IMR-90 (cell line): Measurements from ENCODE around the gene KRT79. TPM values are rescaled to one million over a fixed set of nuclear protein-coding genes. Genes with fewer than 3 reads are reported as not detected.
"Not testable (repeated sequence)": the region's sequence is repeated elsewhere in the genome, so short reads cannot be mapped to it uniquely, and the experiment has no call there.

Experiments used
- ATAC-seq: fragments of 200-7000 bp; cut with Tn5 transposase; 2 replicates; pipeline ENCODE4 v1.9.1; 2020; ENCODE audit warnings: low read depth, mild to moderate bottlenecking, moderate library complexity
- BruUV-seq: library from RNA; stranded (reverse); fragments of 400-500 nt; replicated peaks from 2 replicates; lab custom pipeline; 2021; lab: Mats Ljungman, UMichigan
- CTCF ChIA-PET: fragments of 300-600 bp; formaldehyde crosslinking; extraction: SDS; loops from one replicate; lab custom pipeline; 2021; ENCODE audit warnings: antibody characterized with exemption; lab: Yijun Ruan, JAX
- POLR2A ChIA-PET: fragments of 300-600 bp; sonication (Branson Sonifier 250); formaldehyde crosslinking; loops from one replicate; lab custom pipeline; 2022; ENCODE audit warnings: antibody characterized with exemption; ENCODE audit not compliant: unreplicated experiment; lab: Charles Lee
- DNase-seq: peaks from one replicate; pipeline ENCODE4 v3.0.0; 2013
- H2AFZ ChIP-seq: replicated peaks from 2 replicates; pipeline ENCODE3; 2013; ENCODE audit warnings: low read length, mild to moderate bottlenecking; ENCODE audit not compliant: poor library complexity
- H2AK5ac ChIP-seq: 2 replicates; pipeline ENCODE4 v1.6.1; 2013; ENCODE audit warnings: low read depth, low read length, inconsistent platforms
- H2AK9ac ChIP-seq: replicated peaks from 2 replicates; pipeline ENCODE3; 2013; ENCODE audit warnings: mild to moderate bottlenecking, low read depth, low read length, moderate library complexity; ENCODE audit not compliant: poor library complexity
- H2BK120ac ChIP-seq: 2 replicates; pipeline ENCODE4 v1.6.1; 2013; ENCODE audit warnings: low read depth, low read length, inconsistent platforms
- H2BK15ac ChIP-seq: 3 replicates; pipeline ENCODE4 v1.6.1; 2013; ENCODE audit warnings: low read depth, low read length, inconsistent platforms
- H2BK20ac ChIP-seq: 2 replicates; pipeline ENCODE4 v1.6.1; 2013; ENCODE audit warnings: low read depth, mild to moderate bottlenecking, inconsistent platforms, low read length, moderate library complexity
- H2BK5ac ChIP-seq: 2 replicates; pipeline ENCODE4 v1.6.1; 2013; ENCODE audit warnings: mild to moderate bottlenecking, low read depth, low read length, inconsistent platforms; ENCODE audit not compliant: poor library complexity, severe bottlenecking
- H3K14ac ChIP-seq: replicated peaks from 2 replicates; pipeline ENCODE4 v1.6.1; 2013; ENCODE audit warnings: low read depth, low read length, inconsistent platforms
- H3K18ac ChIP-seq: 2 replicates; pipeline ENCODE4 v1.6.1; 2013; ENCODE audit warnings: low read depth, low read length, control low read depth
- H3K23ac ChIP-seq: 2 replicates; pipeline ENCODE4 v1.6.1; 2013; ENCODE audit warnings: low read depth, low read length, inconsistent platforms
- H3K27ac ChIP-seq: 2 replicates; pipeline ENCODE4 v1.5.1; 2013; ENCODE audit warnings: mild to moderate bottlenecking, control low read depth, low read length; ENCODE audit not compliant: insufficient read depth
- H3K27me3 ChIP-seq: 2 replicates; pipeline ENCODE4 v1.6.1; 2013; ENCODE audit warnings: low read length; ENCODE audit not compliant: control insufficient read depth, insufficient read depth
- H3K36me3 ChIP-seq: 2 replicates; pipeline ENCODE4 v1.6.1; 2013; ENCODE audit warnings: low read length, mixed read lengths; ENCODE audit not compliant: control insufficient read depth, insufficient read depth
- H3K4ac ChIP-seq: 2 replicates; pipeline ENCODE4 v1.6.1; 2013; ENCODE audit warnings: low read depth, low read length, inconsistent platforms
- H3K4me1 ChIP-seq: 2 replicates; pipeline ENCODE4 v1.6.1; 2013; ENCODE audit warnings: low read length, mixed read lengths; ENCODE audit not compliant: control insufficient read depth, insufficient read depth
- H3K4me2 ChIP-seq: 2 replicates; pipeline ENCODE4 v1.6.1; 2013; ENCODE audit warnings: low read depth, mild to moderate bottlenecking, control low read depth, low read length, moderate library complexity
- H3K4me3 ChIP-seq: 2 replicates; pipeline ENCODE4 v1.5.1; 2013; ENCODE audit warnings: low read depth, mild to moderate bottlenecking, control low read depth, low read length, moderate library complexity; ENCODE audit not compliant: insufficient read depth
- H3K56ac ChIP-seq: 2 replicates; pipeline ENCODE4 v1.6.1; 2013; ENCODE audit warnings: low read length, inconsistent platforms; ENCODE audit not compliant: insufficient read depth; ENCODE audit errors: extremely low read depth
- H3K79me1 ChIP-seq, 2 experiments: 2 replicates each; pipeline ENCODE4 v1.6.1; 2013; ENCODE audit warnings: low read length in 2 of 2, inconsistent platforms in 1 of 2, low read depth in 1 of 2
- H3K9ac ChIP-seq: 2 replicates; pipeline ENCODE4 v1.6.1; 2013; ENCODE audit warnings: low read depth, low read length, control low read depth
- H3K9me1 ChIP-seq: 2 replicates; pipeline ENCODE4 v1.6.1; 2013; ENCODE audit warnings: low read length, inconsistent platforms; ENCODE audit not compliant: insufficient read depth
- H3K9me3 ChIP-seq: 2 replicates; pipeline ENCODE4 v1.6.1; 2013; ENCODE audit warnings: low read length; ENCODE audit not compliant: control insufficient read depth, insufficient read depth
- H4K20me1 ChIP-seq: 2 replicates; pipeline ENCODE4 v1.6.1; 2013; ENCODE audit warnings: low read length, inconsistent platforms; ENCODE audit not compliant: insufficient read depth
- H4K5ac ChIP-seq: 2 replicates; pipeline ENCODE4 v1.6.1; 2013; ENCODE audit warnings: mild to moderate bottlenecking, low read depth, low read length, control low read depth
- H4K8ac ChIP-seq, 2 experiments: 2 replicates each; pipeline ENCODE4 v1.6.1; 2013; ENCODE audit warnings: low read depth in 2 of 2, low read length in 2 of 2, control low read depth in 1 of 2, inconsistent platforms in 1 of 2
- H4K91ac ChIP-seq: 2 replicates; pipeline ENCODE4 v1.6.1; 2013; ENCODE audit warnings: low read depth, low read length, inconsistent platforms; ENCODE audit not compliant: insufficient read depth
- BHLHE40 ChIP-seq: fragments of 150-350 bp; IDR thresholded peaks from 2 replicates; pipeline ENCODE4 v1.6.1; 2016; ENCODE audit warnings: mild to moderate bottlenecking, low read depth, low read length
- CHD1 ChIP-seq: IDR thresholded peaks from 2 replicates; pipeline ENCODE4 v1.6.1; 2012; ENCODE audit warnings: low read depth, low read length, improper control_type of control experiment
- USF2 ChIP-seq: fragments of 150-350 bp; IDR thresholded peaks from 2 replicates; pipeline ENCODE4 v1.6.1; 2017; ENCODE audit warnings: mild to moderate bottlenecking, antibody characterized with exemption, low read length, low read depth
- WGBS, 2 experiments: methylation state at CpG; one replicate each; pipeline versions ENCODE4 v1.1.5 to v1.1.7; 2013; ENCODE audit warnings: missing lambda C conversion rate in 2 of 2; ENCODE audit not compliant: insufficient read length in 1 of 2; ENCODE audit errors: extremely low coverage in 2 of 2; 5-methylcytosine and 5-hydroxymethylcytosine counted together
- dilution Hi-C: fragments of 300-500 bp; cut with HindIII; formaldehyde crosslinking; loops from one replicate; pipeline ENCODE4 v1.14.3; 2018; ENCODE audit warnings: low sequenced_read_pairs; ENCODE audit not compliant: unreplicated experiment
- in situ Hi-C: fragments of 300-500 bp; cut with MboI; formaldehyde crosslinking; loops from 3 replicates; pipeline ENCODE4 v1.14.3; 2019; ENCODE audit warnings: low sequenced_read_pairs, inconsistent platforms, mixed read lengths
- intact Hi-C: fragments of 100-400 bp; cut with micrococcal nuclease; formaldehyde crosslinking; loops from 2 replicates; pipeline ENCODE4 v1.10.0; 2022
- polyA plus RNA-seq, 3 experiments: library from polyadenylated mRNA; depleted of rRNA; stranded (reverse); fragments of >200 nt; gene quantifications; 2 replicates each; pipeline ENCODE4 v1.2.3, GENCODE V29; 2012; ENCODE audit warnings: low replicate concordance in 1 of 3
- total RNA-seq: library from RNA; depleted of rRNA; stranded (reverse); fragments of >200 nt; gene quantifications from 2 replicates; pipeline ENCODE4 v1.2.3, GENCODE V29; 2012

KRT79 gene
- total and polyA plus RNA-seq, 2 of the 4 experiments (the other 2 are of a cell fraction), result under 0.01 to 0.24 TPM

GRCh38 chr12:52833922-52834726 lies at the start of gene KRT79 (continued):
- no peak for TF ChIP-seq USF2
- no peak for TF ChIP-seq BHLHE40
- no peak for TF ChIP-seq CHD1

DNA sequence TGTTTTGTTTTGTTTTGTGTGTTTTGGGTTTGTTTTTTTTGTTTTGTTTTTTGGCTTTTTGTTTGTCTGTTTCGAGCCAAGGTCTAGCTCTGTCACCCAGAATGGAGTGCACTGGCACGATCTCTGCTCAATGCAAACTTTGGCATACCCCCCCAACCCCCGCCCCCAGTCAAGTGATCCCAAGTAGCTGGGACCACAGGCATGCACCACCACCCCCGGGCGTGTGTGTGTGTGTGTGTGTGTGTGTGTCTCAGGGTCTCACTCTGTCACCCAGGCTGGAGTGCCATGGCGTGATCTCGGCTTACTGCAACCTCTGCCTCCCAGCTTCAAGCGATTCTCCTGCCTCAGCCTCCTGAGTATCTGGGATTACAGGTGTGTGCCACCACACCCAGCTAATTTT lies 46.4 kb upstream of the KRT79 start:
- not testable (repeated sequence) for H4K8ac ChIP-seq
- dilution Hi-C loops, result loop anchor here (25.0 kb wide), 1 partner anchor 107 kb away; no protein-coding TSS in a partner anchor
- H2AFZ ChIP-seq, result peak overlapping the region; percentile 84

More for the DNA sequence above, 46.4 kb upstream of the KRT79 start:
- H3K27ac ChIP-seq, H3K9me1 ChIP-seq, H2BK20ac ChIP-seq, H3K4ac ChIP-seq, BruUV-seq, POLR2A ChIA-PET, H3K79me1 ChIP-seq, H3K4me1 ChIP-seq, H3K27me3 ChIP-seq, H3K4me3 ChIP-seq, H2AK9ac ChIP-seq, H3K18ac ChIP-seq, ATAC-seq, in situ Hi-C loops, H3K9ac ChIP-seq, H3K4me2 ChIP-seq, H2BK5ac ChIP-seq, H3K9me3 ChIP-seq, H2AK5ac ChIP-seq, H4K5ac ChIP-seq, H2BK120ac ChIP-seq, H3K56ac ChIP-seq, H4K20me1 ChIP-seq, H4K91ac ChIP-seq, H2BK15ac ChIP-seq, DNase-seq, H3K14ac ChIP-seq, H3K36me3 ChIP-seq: not testable (repeated sequence)
- CTCF ChIA-PET, result interaction anchor here (0.6 to 3.4 kb wide), 11 partner anchors 11 to 725 kb away, joined by 3 to 41 read pairs (median 3); no protein-coding TSS in a partner anchor
- intact Hi-C loops, result loop anchor here (1.0 to 2.0 kb wide), 3 partner anchors 297 to 732 kb away; no protein-coding TSS in a partner anchor
- peak overlapping the region; percentile 41; the same call in 1 of the 2 replicates for H3K23ac ChIP-seq
- WGBS, 2 experiments, result no CpG with 5 or more reads among the region's 8 CpGs
